ENCODE measurements around the gene RPAIN.
"Not testable (repeated sequence)": the region's sequence is repeated elsewhere in the genome, so short reads cannot be mapped to it uniquely, and the experiment has no call there.

Gene RPAIN

GRCh38 chr17:5429191-5429887 is 9.4 kb downstream of the RPAIN start:
- Histone ChIP-seq H3K9ac (ENCODE audit: low read length in 2 of 2) (peak overlapping the region in 1 of 2 donors; percentile 60), H3K9me3 (ENCODE audit: control insufficient read depth in 2 of 2, low read length in 2 of 2) (no peaks in the 10 kb centered on the region), H3K4me3 (ENCODE audit: low read length in 2 of 2) (no peak overlapping the region), H3K4me1 (ENCODE audit: control insufficient read depth, insufficient read depth, low read length) (no peaks in the 10 kb centered on the region), H3K36me3 (ENCODE audit: control insufficient read depth in 2 of 2, insufficient read depth in 2 of 2, low read length in 2 of 2) (peaks cover 67 to 75% of the 10 kb centered on the region in 2 donors), H3K27ac (ENCODE audit: low read length) (no peak overlapping the region), H3K27me3 (ENCODE audit: control insufficient read depth in 1 of 2, insufficient read depth in 2 of 2, low read length in 2 of 2) (no peaks in the 10 kb centered on the region)

DNA sequence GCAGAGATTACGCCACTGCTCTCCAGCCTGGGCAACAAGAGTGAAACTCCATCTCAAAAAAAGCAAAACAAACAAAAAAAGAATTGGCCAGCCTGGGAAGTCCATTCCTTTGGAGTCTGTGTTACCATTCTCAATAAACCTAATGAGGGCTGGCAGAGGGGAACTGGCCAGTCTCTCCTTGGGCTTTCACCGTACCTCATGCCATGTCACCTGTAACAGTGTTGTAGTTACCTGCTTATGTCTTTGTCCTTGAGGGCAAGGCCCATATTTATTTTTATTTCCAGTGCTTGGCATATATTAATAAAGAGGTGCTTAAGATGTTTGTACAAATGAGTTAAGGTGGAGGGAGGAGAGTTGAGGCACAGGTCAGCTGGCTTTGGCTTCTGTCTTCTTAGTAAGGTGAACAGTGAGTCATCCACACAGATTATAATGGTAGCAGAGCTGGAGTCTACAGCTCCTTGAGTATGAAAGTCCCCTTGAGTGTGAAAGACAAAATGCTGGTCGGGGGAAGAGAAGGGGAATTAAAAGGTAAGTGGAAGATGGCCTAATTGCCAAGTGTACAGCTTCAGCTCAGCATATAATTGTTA is 10.5 kb downstream of the RPAIN start:
- H3K9ac ChIP-seq (ENCODE audit: low read length in 2 of 2) = no peak overlapping the region
- H3K36me3 ChIP-seq (ENCODE audit: control insufficient read depth in 2 of 2, insufficient read depth in 2 of 2, low read length in 2 of 2) = peaks cover 67 to 72% of the 10 kb centered on the region in 2 donors
- no peak overlapping the region for H3K4me3 ChIP-seq (ENCODE audit: low read length in 2 of 2)
- H3K27me3 ChIP-seq (ENCODE audit: control insufficient read depth in 1 of 2, insufficient read depth in 2 of 2, low read length in 2 of 2) = no peaks in the 10 kb centered on the region
- H3K9me3 ChIP-seq (ENCODE audit: control insufficient read depth in 2 of 2, low read length in 2 of 2) = no peaks in the 10 kb centered on the region
- no peak overlapping the region for H3K27ac ChIP-seq (ENCODE audit: low read length)
- H3K4me1 ChIP-seq (ENCODE audit: control insufficient read depth, insufficient read depth, low read length) = peaks cover 2% of the 10 kb centered on the region

GRCh38 chr17:5431234-5431633 is 11.3 kb downstream of the RPAIN start:
- peaks cover 60 to 67% of the 10 kb centered on the region in 2 donors for H3K36me3 ChIP-seq (ENCODE audit: control insufficient read depth in 2 of 2, insufficient read depth in 2 of 2, low read length in 2 of 2)
- H3K27ac ChIP-seq (ENCODE audit: low read length); H3K4me1 ChIP-seq (ENCODE audit: control insufficient read depth, insufficient read depth, low read length); H3K9ac ChIP-seq (ENCODE audit: low read length in 2 of 2); H3K27me3 ChIP-seq (ENCODE audit: control insufficient read depth in 1 of 2, insufficient read depth in 2 of 2, low read length in 2 of 2); H3K4me3 ChIP-seq (ENCODE audit: low read length in 2 of 2); H3K9me3 ChIP-seq (ENCODE audit: control insufficient read depth in 2 of 2, low read length in 2 of 2): not testable (repeated sequence)

DNA sequence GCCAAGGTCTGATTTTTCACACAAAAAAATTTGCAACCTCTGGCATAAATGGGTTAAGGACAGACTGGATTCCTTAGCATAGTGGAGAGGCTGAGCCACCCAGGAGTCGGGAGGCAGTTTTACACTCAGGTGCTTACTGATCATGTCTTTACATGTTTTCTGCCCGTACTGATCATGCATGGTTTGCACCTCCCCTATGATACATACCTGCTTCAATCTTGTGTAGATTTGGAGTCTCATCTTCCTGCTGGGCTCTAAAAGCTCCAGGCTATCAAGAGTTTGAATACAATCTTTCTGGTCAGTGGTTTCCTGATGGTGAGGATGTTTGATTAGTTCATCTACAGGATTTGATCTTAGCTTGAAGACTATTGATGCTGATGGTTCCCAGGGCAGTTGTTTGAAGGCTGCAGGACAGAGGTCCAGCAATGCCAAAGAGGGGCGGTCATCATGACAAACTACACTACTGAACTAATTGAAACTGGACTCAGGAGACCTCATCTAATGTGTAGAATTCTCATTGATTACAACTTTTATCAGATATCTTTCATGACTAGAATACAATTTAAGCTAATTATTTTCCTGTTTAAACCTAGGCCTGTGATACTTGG is 12.1 kb downstream of the RPAIN start:
- no peak overlapping the region for H3K4me3 ChIP-seq (ENCODE audit: low read length in 2 of 2)
- H3K4me1 ChIP-seq (ENCODE audit: control insufficient read depth, insufficient read depth, low read length) = peaks cover 2% of the 10 kb centered on the region
- H3K27ac ChIP-seq (ENCODE audit: low read length) = no peak overlapping the region
- H3K27me3 ChIP-seq (ENCODE audit: control insufficient read depth in 1 of 2, insufficient read depth in 2 of 2, low read length in 2 of 2) = no peaks in the 10 kb centered on the region
- H3K9me3 ChIP-seq (ENCODE audit: control insufficient read depth in 2 of 2, low read length in 2 of 2) = no peaks in the 10 kb centered on the region
- no peak overlapping the region for H3K9ac ChIP-seq (ENCODE audit: low read length in 2 of 2)
- peaks cover 58 to 66% of the 10 kb centered on the region in 2 donors for H3K36me3 ChIP-seq (ENCODE audit: control insufficient read depth in 2 of 2, insufficient read depth in 2 of 2, low read length in 2 of 2)

DNA sequence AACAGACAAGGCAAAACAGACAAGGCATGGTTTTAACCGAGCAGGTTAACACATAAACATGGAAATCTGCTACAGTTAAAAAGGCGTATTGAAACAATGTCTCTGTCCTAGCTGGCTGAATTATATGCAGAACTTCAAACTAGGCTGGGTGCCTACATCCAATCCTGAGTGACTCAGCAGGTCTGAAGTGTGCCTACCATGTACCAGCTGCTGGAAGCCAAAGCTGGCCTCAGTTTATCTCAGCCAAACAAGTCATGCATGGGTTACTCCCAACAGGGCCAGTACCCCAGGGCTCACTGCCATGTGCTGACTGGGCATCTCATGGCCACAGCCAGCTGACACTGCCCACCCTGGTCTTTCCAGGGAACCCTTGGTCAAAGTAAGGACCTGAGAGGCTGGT is 15.0 kb downstream of the RPAIN start:
- Histone ChIP-seq H3K4me1 (ENCODE audit: control insufficient read depth, insufficient read depth, low read length) (peaks cover 16% of the 10 kb centered on the region), H3K4me3 (ENCODE audit: low read length in 2 of 2) (no peak overlapping the region), H3K27me3 (ENCODE audit: control insufficient read depth in 1 of 2, insufficient read depth in 2 of 2, low read length in 2 of 2) (no peaks in the 10 kb centered on the region), H3K9me3 (ENCODE audit: control insufficient read depth in 2 of 2, low read length in 2 of 2) (no peaks in the 10 kb centered on the region), H3K9ac (ENCODE audit: low read length in 2 of 2) (no peak overlapping the region), H3K27ac (ENCODE audit: low read length) (no peak overlapping the region), H3K36me3 (ENCODE audit: control insufficient read depth in 2 of 2, insufficient read depth in 2 of 2, low read length in 2 of 2) (peaks cover 45% of the 10 kb centered on the region in 2 donors)

- H3K27me3 ChIP-seq (ENCODE audit: control insufficient read depth in 1 of 2, insufficient read depth in 2 of 2, low read length in 2 of 2); H3K4me3 ChIP-seq (ENCODE audit: low read length in 2 of 2); H3K27ac ChIP-seq (ENCODE audit: low read length); H3K9ac ChIP-seq (ENCODE audit: low read length in 2 of 2); H3K9me3 ChIP-seq (ENCODE audit: control insufficient read depth in 2 of 2, low read length in 2 of 2): not testable (repeated sequence)
- Histone ChIP-seq H3K36me3 (ENCODE audit: control insufficient read depth in 2 of 2, insufficient read depth in 2 of 2, low read length in 2 of 2) (peaks cover 39% of the 10 kb centered on the region in 2 donors), H3K4me1 (ENCODE audit: control insufficient read depth, insufficient read depth, low read length) (peaks cover 17% of the 10 kb centered on the region)
These were observed 15.9 kb downstream of the RPAIN start for GRCh38 chr17:5435781-5436315.

GRCh38 chr17:5437721-5438317 is 17.8 kb downstream of the RPAIN start:
- Histone ChIP-seq H3K4me3 (ENCODE audit: low read length in 2 of 2) (peak overlapping the region; percentile 69 to 88), H3K27ac (ENCODE audit: low read length) (no peak overlapping the region), H3K27me3 (ENCODE audit: control insufficient read depth in 1 of 2, insufficient read depth in 2 of 2, low read length in 2 of 2) (no peaks in the 10 kb centered on the region), H3K4me1 (ENCODE audit: control insufficient read depth, insufficient read depth, low read length) (peaks cover 17% of the 10 kb centered on the region), H3K9ac (ENCODE audit: low read length in 2 of 2) (peak overlapping the region; percentile 77 to 86), H3K9me3 (ENCODE audit: control insufficient read depth in 2 of 2, low read length in 2 of 2) (no peaks in the 10 kb centered on the region), H3K36me3 (ENCODE audit: control insufficient read depth in 2 of 2, insufficient read depth in 2 of 2, low read length in 2 of 2) (peaks cover 29% of the 10 kb centered on the region in 2 donors)

GRCh38 chr17:5438716-5439445 is 18.9 kb downstream of the RPAIN start, which contains the start of gene C1QBP:
TSS of gene C1QBP (minus strand) at chr17:5439155. CDS start at chr17:5439073, 82 bp downstream.
- H3K36me3 ChIP-seq (ENCODE audit: control insufficient read depth in 2 of 2, insufficient read depth in 2 of 2, low read length in 2 of 2) = peaks cover 25% of the 10 kb centered on the region in 2 donors
- peak within 1 kb of the TSS; percentile 69 to 88 for H3K4me3 ChIP-seq (ENCODE audit: low read length in 2 of 2)
- H3K9me3 ChIP-seq (ENCODE audit: control insufficient read depth in 2 of 2, low read length in 2 of 2) = no peaks in the 10 kb centered on the region

GRCh38 chr17:5439446-5439764 is 19.4 kb downstream of the RPAIN start:
- peak overlapping the region; percentile 77 to 87 for H3K9ac ChIP-seq (ENCODE audit: low read length in 2 of 2)
- no peaks in the 10 kb centered on the region for H3K9me3 ChIP-seq (ENCODE audit: control insufficient read depth in 2 of 2, low read length in 2 of 2)
- peaks cover 17% of the 10 kb centered on the region for H3K4me1 ChIP-seq (ENCODE audit: control insufficient read depth, insufficient read depth, low read length)
- H3K36me3 ChIP-seq (ENCODE audit: control insufficient read depth in 2 of 2, insufficient read depth in 2 of 2, low read length in 2 of 2) = peaks cover 24 to 26% of the 10 kb centered on the region in 2 donors
- H3K27me3 ChIP-seq (ENCODE audit: control insufficient read depth in 1 of 2, insufficient read depth in 2 of 2, low read length in 2 of 2) = no peaks in the 10 kb centered on the region
- H3K27ac ChIP-seq (ENCODE audit: low read length) = peak overlapping the region; percentile 86
- peak overlapping the region; percentile 44 to 88 for H3K4me3 ChIP-seq (ENCODE audit: low read length in 2 of 2)

More at GRCh38 chr17:5438716-5439445, 18.9 kb downstream of the RPAIN start, which contains the start of gene C1QBP:
- no peaks in the 10 kb centered on the region for H3K27me3 ChIP-seq (ENCODE audit: control insufficient read depth in 1 of 2, insufficient read depth in 2 of 2, low read length in 2 of 2)
- peak within 1 kb of the TSS; percentile 86 for H3K27ac ChIP-seq (ENCODE audit: low read length)
- H3K9ac ChIP-seq (ENCODE audit: low read length in 2 of 2) = peak within 1 kb of the TSS; percentile 77 to 87
- peaks cover 17% of the 10 kb centered on the region for H3K4me1 ChIP-seq (ENCODE audit: control insufficient read depth, insufficient read depth, low read length)

DNA sequence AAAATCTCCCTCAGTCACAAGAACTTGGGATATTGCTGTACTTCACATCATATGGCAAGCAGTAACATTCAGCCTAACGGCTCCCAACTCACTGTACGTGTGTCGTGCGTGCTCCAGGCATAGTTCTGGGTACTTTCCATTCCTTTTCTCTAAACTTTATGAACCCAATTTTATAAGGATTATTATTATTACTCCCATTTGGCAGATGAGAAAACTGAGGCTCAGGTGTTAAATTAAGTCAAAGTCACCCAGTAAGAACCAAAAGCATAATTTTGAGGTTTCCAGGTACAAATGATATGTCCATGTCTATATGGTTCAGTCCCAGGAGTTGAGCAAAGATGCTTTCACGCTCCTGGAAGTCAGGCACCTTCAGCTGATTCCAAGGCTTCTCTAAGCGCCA is 23.7 kb downstream of the RPAIN start:
- Histone ChIP-seq H3K27me3 (ENCODE audit: control insufficient read depth in 1 of 2, insufficient read depth in 2 of 2, low read length in 2 of 2) (no peaks in the 10 kb centered on the region), H3K36me3 (ENCODE audit: control insufficient read depth in 2 of 2, insufficient read depth in 2 of 2, low read length in 2 of 2) (peaks cover 19 to 41% of the 10 kb centered on the region in 2 donors), H3K4me3 (ENCODE audit: low read length in 2 of 2) (no peak overlapping the region), H3K9ac (ENCODE audit: low read length in 2 of 2) (no peak overlapping the region), H3K9me3 (ENCODE audit: control insufficient read depth in 2 of 2, low read length in 2 of 2) (no peaks in the 10 kb centered on the region), H3K4me1 (ENCODE audit: control insufficient read depth, insufficient read depth, low read length) (peaks cover 9% of the 10 kb centered on the region), H3K27ac (ENCODE audit: low read length) (no peak overlapping the region)
